Body of pancreas (tissue), 4 donors: ENCODE results near the gene PPM1N.

ENCODE experiments used
- POLR2A ChIP-seq, 3 donors: fragments of 450-650 bp; IDR thresholded peaks; one replicate each; pipeline ENCODE4 v1.6.1; 2016; ENCODE audit warnings: antibody characterized with exemption in 3 of 3, mild to moderate bottlenecking in 2 of 3
- TF ChIP-seq, protein P1 (sequence below), 7 experiments: fragments of 450-650 bp in 4 of 7; fragments of 200-600 bp in 3 of 7; sonication (generic) in 3 of 7; IDR thresholded peaks; one replicate each; pipeline ENCODE4 v1.5.1; 2016 to 2019; ENCODE audit warnings: antibody characterized with exemption in 7 of 7

DNA sequence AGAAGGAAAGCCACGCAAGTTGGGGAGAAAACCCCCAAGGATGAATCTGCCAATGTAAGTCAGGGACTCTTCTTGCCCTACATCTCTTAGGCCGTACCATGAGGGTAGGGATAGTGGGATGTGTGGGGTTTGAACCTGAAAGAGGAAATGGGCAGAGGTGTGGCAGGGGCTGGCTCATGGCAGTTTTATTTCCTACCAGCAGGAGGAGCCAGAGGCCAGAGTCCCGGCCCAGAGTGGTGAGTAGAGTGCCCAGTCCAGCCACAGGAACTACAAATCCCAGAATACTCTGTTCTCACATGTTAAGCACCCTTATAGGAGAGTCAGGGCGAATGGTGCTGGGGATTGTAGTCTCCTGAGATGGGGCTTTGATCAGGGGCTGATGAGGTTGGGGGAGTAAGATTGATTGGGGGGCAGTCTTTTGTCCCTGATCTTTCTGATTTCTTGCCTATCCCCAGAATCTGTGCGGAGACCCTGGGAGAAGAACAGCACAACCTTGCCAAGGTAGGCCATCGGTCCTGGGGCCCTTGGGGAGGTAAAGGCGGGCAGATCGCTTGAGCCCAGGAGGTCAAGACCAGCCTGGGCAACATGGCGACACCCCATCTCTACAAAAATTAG is 25.5 kb downstream of the PPM1N start:
- TF ChIP-seq, protein P1, sequence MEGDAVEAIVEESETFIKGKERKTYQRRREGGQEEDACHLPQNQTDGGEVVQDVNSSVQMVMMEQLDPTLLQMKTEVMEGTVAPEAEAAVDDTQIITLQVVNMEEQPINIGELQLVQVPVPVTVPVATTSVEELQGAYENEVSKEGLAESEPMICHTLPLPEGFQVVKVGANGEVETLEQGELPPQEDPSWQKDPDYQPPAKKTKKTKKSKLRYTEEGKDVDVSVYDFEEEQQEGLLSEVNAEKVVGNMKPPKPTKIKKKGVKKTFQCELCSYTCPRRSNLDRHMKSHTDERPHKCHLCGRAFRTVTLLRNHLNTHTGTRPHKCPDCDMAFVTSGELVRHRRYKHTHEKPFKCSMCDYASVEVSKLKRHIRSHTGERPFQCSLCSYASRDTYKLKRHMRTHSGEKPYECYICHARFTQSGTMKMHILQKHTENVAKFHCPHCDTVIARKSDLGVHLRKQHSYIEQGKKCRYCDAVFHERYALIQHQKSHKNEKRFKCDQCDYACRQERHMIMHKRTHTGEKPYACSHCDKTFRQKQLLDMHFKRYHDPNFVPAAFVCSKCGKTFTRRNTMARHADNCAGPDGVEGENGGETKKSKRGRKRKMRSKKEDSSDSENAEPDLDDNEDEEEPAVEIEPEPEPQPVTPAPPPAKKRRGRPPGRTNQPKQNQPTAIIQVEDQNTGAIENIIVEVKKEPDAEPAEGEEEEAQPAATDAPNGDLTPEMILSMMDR (IDR thresholded peaks at IDR 0.05) = peak; percentile 88 to 96 (median 93)
- no peak for TF ChIP-seq POLR2A (IDR thresholded peaks at IDR 0.05)
